C4-2B (cell line): ENCODE data around the gene SPTLC3.

Experiments used
- ZFX ChIP-seq: fragments of 450-650 bp; IDR thresholded peaks from 2 replicates; pipeline ENCODE4 v1.6.1; 2017
- TF ChIP-seq, protein P1 (sequence below): fragments of 450-650 bp; conservative IDR thresholded peaks from 2 replicates; pipeline ENCODE4 v1.5.1; 2017; ENCODE audit warnings: mild to moderate bottlenecking

GRCh38 chr20:13059398-13060136, 50.8 kb downstream of the SPTLC3 start:
- TF ChIP-seq, protein P1, sequence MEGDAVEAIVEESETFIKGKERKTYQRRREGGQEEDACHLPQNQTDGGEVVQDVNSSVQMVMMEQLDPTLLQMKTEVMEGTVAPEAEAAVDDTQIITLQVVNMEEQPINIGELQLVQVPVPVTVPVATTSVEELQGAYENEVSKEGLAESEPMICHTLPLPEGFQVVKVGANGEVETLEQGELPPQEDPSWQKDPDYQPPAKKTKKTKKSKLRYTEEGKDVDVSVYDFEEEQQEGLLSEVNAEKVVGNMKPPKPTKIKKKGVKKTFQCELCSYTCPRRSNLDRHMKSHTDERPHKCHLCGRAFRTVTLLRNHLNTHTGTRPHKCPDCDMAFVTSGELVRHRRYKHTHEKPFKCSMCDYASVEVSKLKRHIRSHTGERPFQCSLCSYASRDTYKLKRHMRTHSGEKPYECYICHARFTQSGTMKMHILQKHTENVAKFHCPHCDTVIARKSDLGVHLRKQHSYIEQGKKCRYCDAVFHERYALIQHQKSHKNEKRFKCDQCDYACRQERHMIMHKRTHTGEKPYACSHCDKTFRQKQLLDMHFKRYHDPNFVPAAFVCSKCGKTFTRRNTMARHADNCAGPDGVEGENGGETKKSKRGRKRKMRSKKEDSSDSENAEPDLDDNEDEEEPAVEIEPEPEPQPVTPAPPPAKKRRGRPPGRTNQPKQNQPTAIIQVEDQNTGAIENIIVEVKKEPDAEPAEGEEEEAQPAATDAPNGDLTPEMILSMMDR: no peak
- TF ChIP-seq ZFX: no peak
